Stimulated activated CD4-positive, alpha-beta T cell treated with anti-CD3 and anti-CD28 coated beads, Interleukin-4, amount 100 ng/mL, for 4 hours (primary cell): Measurements from ENCODE around the gene SLC48A1.

Experiments used
- DNase-seq, 2 experiments: peaks; one replicate each; pipeline ENCODE4 v3.0.0-alpha.2; 2020

Gene SLC48A1

GRCh38 chr12:47744778-47745436 is 28.1 kb upstream of the SLC48A1 start:
- DNase-seq = no peak

- DNase-seq = no peak
These were observed 27.5 kb upstream of the SLC48A1 start for GRCh38 chr12:47745485-47746041.

GRCh38 chr12:47746073-47746472 is 27.0 kb upstream of the SLC48A1 start:
- DNase-seq = no peak

GRCh38 chr12:47746523-47746922 is 26.5 kb upstream of the SLC48A1 start:
- DNase-seq = no peak

GRCh38 chr12:47747126-47747525 is 25.9 kb upstream of the SLC48A1 start:
- no peak for DNase-seq

- no peak for DNase-seq
These were observed 25.2 kb upstream of the SLC48A1 start for GRCh38 chr12:47747596-47748506.

GRCh38 chr12:47748507-47748828 is 24.6 kb upstream of the SLC48A1 start:
- DNase-seq = no peak

GRCh38 chr12:47748899-47749298 is 24.1 kb upstream of the SLC48A1 start:
- no peak for DNase-seq

- DNase-seq = no peak
These were observed 22.7 kb upstream of the SLC48A1 start for GRCh38 chr12:47750229-47750798.

- DNase-seq = no peak
These were observed 22.0 kb upstream of the SLC48A1 start for GRCh38 chr12:47750916-47751470.

GRCh38 chr12:47751561-47751960 is 21.5 kb upstream of the SLC48A1 start:
- no peak for DNase-seq

GRCh38 chr12:47752121-47752520 is 20.9 kb upstream of the SLC48A1 start:
- DNase-seq = no peak

- DNase-seq = no peak
These were observed 20.5 kb upstream of the SLC48A1 start for GRCh38 chr12:47752552-47752951.

GRCh38 chr12:47753021-47754001 is 19.7 kb upstream of the SLC48A1 start:
- no peak for DNase-seq

- DNase-seq = no peak
These were observed 18.9 kb upstream of the SLC48A1 start for GRCh38 chr12:47754126-47754525.

GRCh38 chr12:47754881-47755280 is 18.2 kb upstream of the SLC48A1 start:
- no peak for DNase-seq

GRCh38 chr12:47755655-47756562 is 17.1 kb upstream of the SLC48A1 start:
- no peak for DNase-seq

- DNase-seq = no peak
These were observed 15.6 kb upstream of the SLC48A1 start for GRCh38 chr12:47757364-47757839.

- DNase-seq = no peak
These were observed 15.0 kb upstream of the SLC48A1 start for GRCh38 chr12:47757840-47758583.

GRCh38 chr12:47758584-47758833 is 14.5 kb upstream of the SLC48A1 start:
- DNase-seq = no peak
